ENCODE measurements around the gene UGT2B17. TPM values are rescaled to one million over a fixed set of nuclear protein-coding genes. Genes with fewer than 3 reads are reported as not detected.
A peak's percentile ranks its signal among the peaks of the same experiment; 100 is the strongest.
"Not testable (repeated sequence)": the region's sequence is repeated elsewhere in the genome, so short reads cannot be mapped to it uniquely, and the experiment has no call there.

UGT2B17 gene
- total RNA-seq, 1 experiment from 2014 or later: not detected

- Histone ChIP-seq H3K4me3 (ENCODE audit: low read length) (no peak overlapping the region), H3K79me2 (ENCODE audit: low read length) (no peaks in the 10 kb centered on the region), H4K20me1 (ENCODE audit: insufficient read depth, low read depth, low read length) (no peaks in the 10 kb centered on the region), H3K9me3 (ENCODE audit: low read length) (no peaks in the 10 kb centered on the region), H3K27ac (ENCODE audit: low read length) (no peak overlapping the region), H3K9me2 (replicated peaks; ENCODE audit: insufficient read depth, low read length) (no peaks in the 10 kb centered on the region), H3K4me2 (ENCODE audit: low read depth, low read length, poor library complexity, severe bottlenecking) (no peak overlapping the region), H3K4me1 (ENCODE audit: low read length) (no peaks in the 10 kb centered on the region), H3K9ac (ENCODE audit: low read length) (no peak overlapping the region), H3K27me3 (ENCODE audit: low read length) (no peaks in the 10 kb centered on the region), H2AFZ (ENCODE audit: low read length) (no peak overlapping the region), H3K36me3 (ENCODE audit: insufficient read depth, low read length) (no peaks in the 10 kb centered on the region)
- DNase-seq: no peak
These were observed 57.2 kb downstream of the UGT2B17 start for GRCh38 chr4:68518889-68519288.

- H3K79me2 ChIP-seq (ENCODE audit: low read length); H3K4me1 ChIP-seq (ENCODE audit: low read length); H3K36me3 ChIP-seq (ENCODE audit: insufficient read depth, low read length); H3K27me3 ChIP-seq (ENCODE audit: low read length); H3K9ac ChIP-seq (ENCODE audit: low read length); H3K4me2 ChIP-seq (ENCODE audit: low read depth, low read length, poor library complexity, severe bottlenecking); DNase-seq; H2AFZ ChIP-seq (ENCODE audit: low read length); H3K27ac ChIP-seq (ENCODE audit: low read length); H3K4me3 ChIP-seq (ENCODE audit: low read length); H4K20me1 ChIP-seq (ENCODE audit: insufficient read depth, low read depth, low read length); H3K9me3 ChIP-seq (ENCODE audit: low read length); H3K9me2 ChIP-seq (replicated peaks; ENCODE audit: insufficient read depth, low read length): not testable (repeated sequence)
These were observed 70.7 kb downstream of the UGT2B17 start for GRCh38 chr4:68505452-68505851.

DNA sequence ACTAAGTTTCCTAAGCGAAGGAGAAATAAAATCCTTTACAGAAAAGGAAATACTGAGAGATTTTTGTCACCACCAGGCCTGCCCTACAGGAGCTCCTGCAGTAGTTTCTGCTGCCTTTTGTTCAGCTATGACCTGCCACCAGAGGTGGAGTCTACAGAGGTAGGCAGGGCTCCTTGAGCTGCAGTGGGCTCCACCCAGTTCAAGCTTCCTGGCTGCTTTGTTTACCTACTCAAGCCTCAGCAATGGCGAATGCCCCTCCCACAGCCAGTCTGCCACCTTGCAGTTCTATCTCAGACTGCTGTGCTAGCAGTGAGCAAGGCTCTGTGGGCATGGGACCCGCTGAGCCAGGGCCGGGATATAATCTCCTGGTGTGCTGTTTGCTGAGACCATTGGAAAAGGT lies 71.3 kb downstream of the UGT2B17 start:
- H3K4me3 ChIP-seq (ENCODE audit: low read length); H3K4me2 ChIP-seq (ENCODE audit: low read depth, low read length, poor library complexity, severe bottlenecking); H2AFZ ChIP-seq (ENCODE audit: low read length); H3K9me2 ChIP-seq (replicated peaks; ENCODE audit: insufficient read depth, low read length); H3K79me2 ChIP-seq (ENCODE audit: low read length); H3K4me1 ChIP-seq (ENCODE audit: low read length); DNase-seq; H3K36me3 ChIP-seq (ENCODE audit: insufficient read depth, low read length); H3K27ac ChIP-seq (ENCODE audit: low read length); H3K27me3 ChIP-seq (ENCODE audit: low read length); H3K9me3 ChIP-seq (ENCODE audit: low read length); H4K20me1 ChIP-seq (ENCODE audit: insufficient read depth, low read depth, low read length); H3K9ac ChIP-seq (ENCODE audit: low read length): not testable (repeated sequence)

DNA sequence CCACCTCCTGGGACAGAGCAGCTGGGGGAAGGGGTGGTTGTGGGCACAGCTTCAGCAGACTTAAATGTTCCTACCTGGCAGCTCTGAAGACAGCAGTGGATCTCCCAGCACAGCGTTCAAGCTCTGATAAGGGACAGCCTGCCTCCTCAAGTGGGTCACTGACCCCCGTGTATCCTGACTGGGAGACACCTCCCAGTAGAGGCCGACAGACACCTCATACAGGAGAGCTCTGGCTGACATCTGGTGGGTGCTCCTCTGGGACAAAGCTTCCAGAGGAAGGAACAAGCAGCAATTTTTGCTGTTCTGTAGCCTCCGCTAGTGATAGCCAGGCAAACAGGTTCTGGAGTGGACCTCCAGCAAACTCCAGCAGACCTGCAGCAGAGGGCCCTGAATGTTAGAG lies 72.7 kb downstream of the UGT2B17 start:
- DNase-seq; H3K36me3 ChIP-seq (ENCODE audit: insufficient read depth, low read length); H3K4me2 ChIP-seq (ENCODE audit: low read depth, low read length, poor library complexity, severe bottlenecking); H3K9me2 ChIP-seq (replicated peaks; ENCODE audit: insufficient read depth, low read length); H4K20me1 ChIP-seq (ENCODE audit: insufficient read depth, low read depth, low read length); H3K9ac ChIP-seq (ENCODE audit: low read length); H2AFZ ChIP-seq (ENCODE audit: low read length); H3K79me2 ChIP-seq (ENCODE audit: low read length); H3K27me3 ChIP-seq (ENCODE audit: low read length); H3K27ac ChIP-seq (ENCODE audit: low read length); H3K4me3 ChIP-seq (ENCODE audit: low read length); H3K9me3 ChIP-seq (ENCODE audit: low read length); H3K4me1 ChIP-seq (ENCODE audit: low read length): not testable (repeated sequence)

DNA sequence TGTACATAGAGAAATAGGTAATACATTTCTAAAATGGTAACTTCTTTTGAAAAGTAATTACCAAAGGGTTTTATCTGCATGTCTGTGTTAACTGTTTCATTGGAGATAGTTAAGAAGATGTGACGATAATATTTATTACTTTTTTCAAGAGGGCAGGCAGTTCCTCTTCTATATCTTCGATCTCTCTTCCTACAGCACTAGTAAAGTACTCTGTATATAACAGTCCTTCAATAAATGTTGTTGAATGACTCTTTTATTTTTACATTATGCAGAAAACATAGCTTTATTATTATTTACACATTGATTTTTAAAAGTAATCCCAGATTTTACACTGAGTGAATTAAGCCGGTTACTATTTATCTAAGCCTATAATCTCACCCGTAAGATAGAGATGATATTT lies 77.1 kb downstream of the UGT2B17 start:
- no peak overlapping the region for H3K4me2 ChIP-seq (ENCODE audit: low read depth, low read length, poor library complexity, severe bottlenecking)
- no peaks in the 10 kb centered on the region for H3K79me2 ChIP-seq (ENCODE audit: low read length)
- H3K4me1 ChIP-seq (ENCODE audit: low read length): no peaks in the 10 kb centered on the region
- no peaks in the 10 kb centered on the region for H4K20me1 ChIP-seq (ENCODE audit: insufficient read depth, low read depth, low read length)
- no peaks in the 10 kb centered on the region for H3K9me2 ChIP-seq (replicated peaks; ENCODE audit: insufficient read depth, low read length)
- DNase-seq: no peak
- H3K27ac ChIP-seq (ENCODE audit: low read length): no peak overlapping the region
- no peaks in the 10 kb centered on the region for H3K9me3 ChIP-seq (ENCODE audit: low read length)
- no peak overlapping the region for H3K9ac ChIP-seq (ENCODE audit: low read length)
- H2AFZ ChIP-seq (ENCODE audit: low read length): no peak overlapping the region
- no peaks in the 10 kb centered on the region for H3K36me3 ChIP-seq (ENCODE audit: insufficient read depth, low read length)
- H3K4me3 ChIP-seq (ENCODE audit: low read length): no peak overlapping the region
- H3K27me3 ChIP-seq (ENCODE audit: low read length): no peaks in the 10 kb centered on the region

DNA sequence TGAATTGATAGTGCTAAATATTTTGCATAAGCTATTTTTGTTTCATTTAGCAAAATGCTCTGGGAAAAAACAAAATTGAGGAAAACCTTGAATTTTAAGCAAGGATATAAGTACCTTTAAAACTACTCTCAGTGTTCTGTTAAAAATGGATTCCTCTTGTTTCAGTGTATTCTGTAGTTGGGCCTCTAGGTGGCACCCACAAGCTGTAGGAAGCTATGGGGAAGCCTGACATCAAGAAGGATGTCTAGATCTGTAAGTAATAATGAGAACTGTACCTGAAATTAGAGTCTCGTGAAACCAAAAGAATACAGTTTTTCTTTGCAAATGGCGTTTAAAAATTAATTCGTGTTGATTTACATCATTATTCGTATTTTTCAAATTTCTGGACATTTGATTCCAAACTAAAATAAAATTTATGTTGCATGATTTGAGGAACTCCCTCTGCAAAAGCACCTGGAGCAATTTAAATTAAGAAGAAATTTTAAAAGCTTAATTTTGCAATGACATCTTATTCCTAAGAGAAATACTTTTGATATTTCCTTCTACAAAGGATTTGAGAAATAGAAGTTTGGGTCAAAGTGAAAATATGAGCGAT lies 77.6 kb downstream of the UGT2B17 start:
- Histone ChIP-seq H2AFZ (ENCODE audit: low read length) (no peak overlapping the region), H3K4me1 (ENCODE audit: low read length) (no peaks in the 10 kb centered on the region), H4K20me1 (ENCODE audit: insufficient read depth, low read depth, low read length) (no peaks in the 10 kb centered on the region), H3K4me2 (ENCODE audit: low read depth, low read length, poor library complexity, severe bottlenecking) (no peak overlapping the region), H3K36me3 (ENCODE audit: insufficient read depth, low read length) (no peaks in the 10 kb centered on the region), H3K79me2 (ENCODE audit: low read length) (no peaks in the 10 kb centered on the region), H3K27me3 (ENCODE audit: low read length) (no peaks in the 10 kb centered on the region), H3K9me2 (replicated peaks; ENCODE audit: insufficient read depth, low read length) (no peaks in the 10 kb centered on the region), H3K27ac (ENCODE audit: low read length) (no peak overlapping the region), H3K9me3 (ENCODE audit: low read length) (no peaks in the 10 kb centered on the region), H3K4me3 (ENCODE audit: low read length) (no peak overlapping the region), H3K9ac (ENCODE audit: low read length) (no peak overlapping the region)
- DNase-seq: peak; percentile 85

- no peaks in the 10 kb centered on the region for H3K79me2 ChIP-seq (ENCODE audit: low read length)
- H2AFZ ChIP-seq (ENCODE audit: low read length): no peak overlapping the region
- no peaks in the 10 kb centered on the region for H3K9me3 ChIP-seq (ENCODE audit: low read length)
- no peaks in the 10 kb centered on the region for H4K20me1 ChIP-seq (ENCODE audit: insufficient read depth, low read depth, low read length)
- H3K9ac ChIP-seq (ENCODE audit: low read length): no peak overlapping the region
- no peak for DNase-seq
- H3K27me3 ChIP-seq (ENCODE audit: low read length): no peaks in the 10 kb centered on the region
- no peak overlapping the region for H3K27ac ChIP-seq (ENCODE audit: low read length)
- no peaks in the 10 kb centered on the region for H3K9me2 ChIP-seq (replicated peaks; ENCODE audit: insufficient read depth, low read length)
- H3K4me3 ChIP-seq (ENCODE audit: low read length): no peak overlapping the region
- H3K4me1 ChIP-seq (ENCODE audit: low read length): no peaks in the 10 kb centered on the region
- H3K36me3 ChIP-seq (ENCODE audit: insufficient read depth, low read length): no peaks in the 10 kb centered on the region
- no peak overlapping the region for H3K4me2 ChIP-seq (ENCODE audit: low read depth, low read length, poor library complexity, severe bottlenecking)
These were observed 81.4 kb downstream of the UGT2B17 start for GRCh38 chr4:68494688-68495087.

- H3K27me3 ChIP-seq (ENCODE audit: low read length): no peaks in the 10 kb centered on the region
These were observed 85.2 kb downstream of the UGT2B17 start for GRCh38 chr4:68490826-68491457.

More at GRCh38 chr4:68490826-68491457, 85.2 kb downstream of the UGT2B17 start:
- no peak overlapping the region for H3K9ac ChIP-seq (ENCODE audit: low read length)
- no peak overlapping the region for H2AFZ ChIP-seq (ENCODE audit: low read length)
- H3K4me1 ChIP-seq (ENCODE audit: low read length): no peaks in the 10 kb centered on the region
- H3K4me2 ChIP-seq (ENCODE audit: low read depth, low read length, poor library complexity, severe bottlenecking): no peak overlapping the region
- DNase-seq: no peak
- H3K9me2 ChIP-seq (replicated peaks; ENCODE audit: insufficient read depth, low read length): no peaks in the 10 kb centered on the region
- H3K79me2 ChIP-seq (ENCODE audit: low read length): no peaks in the 10 kb centered on the region
- no peaks in the 10 kb centered on the region for H4K20me1 ChIP-seq (ENCODE audit: insufficient read depth, low read depth, low read length)
- H3K4me3 ChIP-seq (ENCODE audit: low read length): no peak overlapping the region
- H3K9me3 ChIP-seq (ENCODE audit: low read length): no peaks in the 10 kb centered on the region
- H3K27ac ChIP-seq (ENCODE audit: low read length): no peak overlapping the region
- no peaks in the 10 kb centered on the region for H3K36me3 ChIP-seq (ENCODE audit: insufficient read depth, low read length)
